GM19324 (cell line): ENCODE measurements around the gene ZIC4.

ENCODE experiments used
- ATAC-seq: cut with Tn5 transposase; IDR thresholded peaks from one replicate; pipeline ENCODE4 v1.9.1; 2021; ENCODE audit warnings: mild to moderate bottlenecking, moderate library complexity; ENCODE audit not compliant: unreplicated experiment, low FRiP score

Gene ZIC4

DNA sequence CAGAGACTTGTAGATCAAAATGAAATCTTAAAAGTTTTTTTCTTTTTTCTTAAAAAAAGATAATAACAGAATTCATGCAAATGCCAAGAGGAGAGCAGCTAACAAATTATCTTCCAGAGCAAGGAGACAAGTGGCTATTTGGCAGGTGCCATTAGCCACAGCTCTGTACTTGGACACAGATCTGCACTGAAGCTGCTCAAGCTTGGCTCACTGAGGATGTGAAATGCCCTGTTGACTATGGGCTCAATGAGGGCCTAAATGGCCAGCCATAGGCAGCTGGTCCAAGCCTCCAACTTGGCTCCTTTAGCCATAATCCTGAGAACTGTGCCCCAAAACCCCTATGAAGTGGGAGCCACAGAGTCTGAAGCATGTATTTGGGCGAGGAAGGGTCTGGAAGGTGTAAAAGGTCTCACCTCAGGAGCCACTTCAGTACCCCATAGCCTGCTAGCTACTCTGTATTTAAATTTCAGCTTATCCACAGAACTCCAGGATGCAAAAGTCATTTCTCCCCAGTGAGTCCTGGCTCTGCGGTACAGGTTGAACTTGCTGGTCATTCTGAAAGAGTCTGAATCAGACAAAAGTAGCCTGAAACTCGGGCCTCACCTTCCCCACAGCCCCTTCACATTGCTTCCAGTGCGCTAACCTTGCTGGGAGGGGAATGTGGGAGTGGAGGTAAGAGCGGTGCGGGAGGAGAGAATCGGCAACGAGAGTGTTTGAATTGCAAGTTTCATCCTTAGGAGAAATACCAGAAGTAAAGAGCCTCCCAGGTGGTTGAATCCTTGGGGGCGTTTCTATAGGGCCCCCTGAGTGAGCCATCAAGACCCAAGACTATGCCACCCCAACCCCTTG, 48.0 kb downstream of the ZIC4 start:
- ATAC-seq, result no peak

DNA sequence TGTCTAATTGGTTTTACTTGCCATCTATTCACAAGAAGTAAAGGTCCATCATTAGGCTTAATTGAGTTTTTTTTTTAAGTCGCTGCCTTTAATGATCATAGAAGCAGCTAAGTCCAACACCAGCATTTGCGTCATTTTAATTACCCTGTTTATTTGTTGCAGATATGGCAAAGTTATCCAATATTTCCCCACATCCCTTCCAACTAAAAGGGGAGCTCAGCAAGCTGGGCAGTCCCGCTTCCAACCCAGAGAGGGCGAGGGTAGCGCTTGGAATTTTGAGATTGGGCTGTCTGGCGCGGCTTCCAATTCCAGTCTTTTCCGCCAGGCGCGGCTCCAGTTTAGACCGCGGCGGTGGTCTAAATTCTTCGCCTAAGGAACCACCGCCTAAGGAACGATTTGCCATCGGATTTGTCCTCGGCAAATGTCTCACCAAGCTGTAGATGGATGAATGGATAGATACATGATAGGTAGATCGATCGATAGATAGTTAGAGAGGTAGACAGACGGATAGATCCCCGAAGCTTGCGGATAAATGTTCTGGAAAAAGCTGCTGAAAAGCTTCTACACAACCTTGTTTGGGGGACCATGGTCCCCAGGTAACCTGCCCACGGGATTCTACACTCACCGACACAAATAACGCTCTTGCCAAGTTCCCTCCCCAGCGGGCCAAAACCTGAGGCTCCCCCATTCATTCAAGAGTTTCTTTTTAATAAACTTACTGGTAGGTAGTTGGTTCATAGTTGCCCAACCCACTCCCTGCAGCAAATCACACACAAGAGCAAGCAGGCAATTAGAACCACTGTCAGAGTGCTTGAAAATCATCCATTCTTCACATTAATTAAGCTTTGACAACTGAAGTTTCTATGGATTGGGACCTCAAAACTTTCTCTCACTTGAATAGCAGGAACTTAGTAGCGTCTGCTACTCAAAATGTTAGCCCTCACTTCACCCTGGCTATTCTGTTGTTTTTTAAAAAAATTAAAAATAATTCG, 49.1 kb downstream of the ZIC4 start:
- ATAC-seq, result no peak

- ATAC-seq, result no peak
Measured at GRCh38 chr3:147356145-147356908, 50.0 kb downstream of the ZIC4 start.

- ATAC-seq, result no peak
Measured at GRCh38 chr3:147355753-147356090, 50.6 kb downstream of the ZIC4 start.

DNA sequence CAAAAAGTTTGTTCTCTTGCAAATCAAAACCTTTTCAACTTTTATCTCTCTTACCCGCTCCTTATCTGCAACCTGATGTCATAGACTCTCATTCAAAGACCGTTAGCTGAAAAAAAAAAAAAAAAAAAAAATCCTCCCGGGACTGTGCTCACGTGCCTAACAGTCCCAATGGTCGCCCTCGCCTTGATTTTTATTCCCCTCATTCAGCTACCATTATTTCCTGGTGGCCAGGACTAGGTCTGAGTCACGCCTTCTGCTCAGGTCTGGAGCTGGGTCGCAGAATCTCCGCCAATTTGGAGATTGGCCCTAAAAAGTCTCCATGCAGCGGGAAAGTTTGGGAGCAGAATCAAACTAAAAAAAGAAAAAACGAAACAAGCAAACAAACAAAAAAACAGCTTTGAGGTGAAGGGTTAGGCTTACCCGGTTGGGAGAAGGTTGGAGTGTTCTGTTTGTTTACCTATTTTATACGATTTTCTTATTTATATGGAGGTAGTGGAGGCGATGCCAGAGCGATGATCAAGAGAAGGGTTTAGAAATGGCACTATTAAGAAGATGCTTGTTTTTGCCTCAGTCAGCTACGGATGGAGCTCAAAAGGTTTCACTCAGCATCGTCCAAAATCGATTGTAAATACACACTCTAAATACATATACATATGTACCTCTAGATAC, 51.1 kb downstream of the ZIC4 start:
- no peak for ATAC-seq

GRCh38 chr3:147354623-147355022, 51.7 kb downstream of the ZIC4 start:
- no peak for ATAC-seq

DNA sequence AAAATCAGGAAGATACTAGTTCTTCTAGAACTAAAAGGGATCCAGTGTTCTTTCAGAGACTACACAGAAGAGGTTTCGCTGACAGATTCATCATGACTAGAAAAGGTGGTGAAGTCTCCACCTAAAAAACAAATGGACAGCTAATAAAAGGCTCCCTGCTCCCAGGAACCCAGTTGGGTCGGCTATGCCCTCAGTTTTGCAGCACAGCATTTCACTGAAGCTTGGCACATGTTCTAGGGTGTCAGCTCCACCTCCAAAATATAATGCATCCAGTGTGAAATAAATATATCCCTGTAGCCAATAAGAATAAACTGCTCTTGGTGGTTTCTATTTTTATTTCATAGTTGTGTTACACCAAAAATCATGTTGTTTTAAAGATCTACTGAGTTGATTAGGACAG, 55.0 kb downstream of the ZIC4 start:
- ATAC-seq, result no peak

GRCh38 chr3:147348976-147349375, 57.4 kb downstream of the ZIC4 start:
- no peak for ATAC-seq

- no peak for ATAC-seq
Measured at GRCh38 chr3:147343926-147344325, 62.4 kb downstream of the ZIC4 start.

GRCh38 chr3:147341727-147342126, 64.6 kb downstream of the ZIC4 start:
- no peak for ATAC-seq

- ATAC-seq, result no peak
Measured at GRCh38 chr3:147336543-147337278, 69.6 kb downstream of the ZIC4 start.
